H1 (cell line): Measurements from ENCODE around the gene CGA. TPM values are rescaled to one million over a fixed set of nuclear protein-coding genes. Genes with fewer than 3 reads are reported as not detected.

Source experiments
- CHD7 ChIP-seq: fragments of 300-600 bp; sonication (generic); IDR thresholded peaks from 2 replicates; pipeline ENCODE4 v1.7.1; 2012; ENCODE audit warnings: low read length, moderate library complexity, mild to moderate bottlenecking, inconsistent platforms; ENCODE audit not compliant: insufficient replicate concordance
- E2F6 ChIP-seq: IDR thresholded peaks from 2 replicates; pipeline ENCODE4 v1.6.1; 2012; ENCODE audit warnings: inconsistent platforms
- MAFK ChIP-seq: IDR thresholded peaks from 2 replicates; pipeline ENCODE4 v1.6.1; 2012; ENCODE audit warnings: low read depth, mild to moderate bottlenecking, improper control_type of control experiment, low read length
- polyA plus RNA-seq, 7 experiments: library from polyadenylated mRNA; depleted of rRNA in 3 of 7; stranded (reverse) in 5 of 7; unstranded in 2 of 7; fragments of >200 nt in 5 of 7; fragments of 200-250 nt in 2 of 7; gene quantifications; 1 replicate in 5 of 7; 2 replicates in 1 of 7; 4 replicates in 1 of 7; pipeline versions ENCODE4 v1.2.1 to v1.2.3, GENCODE V29; 2011 to 2013; ENCODE audit warnings: missing spikeins in 2 of 7, mixed read lengths in 2 of 7
- total RNA-seq: library from RNA; stranded (reverse); fragmentation: NEBNext Ultra II Directional; extraction: Animal tissue kit (Norgen Biotek cat#: 25700); gene quantifications from 2 replicates; pipeline ENCODE4 v1.2.1, GENCODE V29; 2021

CGA gene
- total and polyA plus RNA-seq, 2 of the 8 experiments (the other 6 are each of a cell fraction or from before 2014, with no cell fraction given) = not detected

DNA sequence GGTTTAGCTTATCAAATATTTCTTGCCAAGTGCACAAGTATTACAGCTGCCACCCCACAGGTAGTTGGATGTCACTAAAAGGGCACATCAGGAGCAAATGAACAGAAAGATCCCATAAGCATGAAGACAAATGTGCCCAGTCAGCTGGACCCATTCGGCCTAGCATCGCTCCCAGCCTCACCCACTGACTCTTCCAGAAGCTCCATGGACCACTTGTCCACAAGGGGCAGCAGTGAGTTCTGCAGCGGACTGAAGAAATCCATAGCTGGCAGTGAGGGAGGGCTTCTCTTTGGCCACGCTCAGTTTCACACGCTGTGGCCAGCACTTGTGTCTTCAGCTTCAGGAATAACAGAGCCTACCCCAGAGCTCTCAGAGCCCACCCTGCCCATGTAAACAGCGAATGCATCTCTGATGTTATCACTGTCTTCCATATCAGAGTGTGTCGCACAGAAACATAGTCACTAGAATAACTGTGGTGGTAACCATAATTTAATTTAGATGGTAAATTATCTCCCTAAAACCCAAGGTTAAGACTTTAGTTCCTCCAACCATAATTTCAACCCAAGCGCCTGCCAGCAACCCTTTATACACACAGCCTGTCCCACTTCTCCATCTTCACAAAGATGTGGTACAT lies 15.8 kb downstream of the CGA start (continued):
- TF ChIP-seq E2F6 (no peak), CHD7 (no peak), MAFK (peak; percentile 76; the same call in 1 of the 2 replicates)
